ENCODE data around the gene SEMA3B. TPM values are rescaled to one million over a fixed set of nuclear protein-coding genes. Genes with fewer than 3 reads are reported as not detected.

SEMA3B gene
- total and polyA plus RNA-seq, 2 of the 4 experiments (the other 2 are of a cell fraction), result 4.3 to 29.3 TPM

- intact Hi-C loops (cut with micrococcal nuclease), result no loop called here
- BruUV-seq (replicated peaks), result no TSS peak
- no peak for ATAC-seq (ENCODE audit: low read depth)
- Histone ChIP-seq H4K20me1 (ENCODE audit: insufficient read depth, low read length) (peaks cover 85% of the 10 kb centered on the region), H3K36me3 (ENCODE audit: control insufficient read depth, insufficient read depth, low read length) (peaks cover 25% of the 10 kb centered on the region), H3K56ac (ENCODE audit: extremely low read depth, insufficient read depth, low read length) (no peak overlapping the region), H3K18ac (ENCODE audit: low read depth, low read length) (no peak overlapping the region), H4K8ac (ENCODE audit: low read depth in 2 of 2, low read length in 2 of 2) (peak overlapping the region in 1 of 2 experiments; percentile 20; a peak in 1 of 4 replicates), H3K14ac (replicated peaks; ENCODE audit: low read depth, low read length) (no peak overlapping the region), H3K23ac (ENCODE audit: low read depth, low read length) (0 out of 2 replicates have a peak overlapping the region, but pooled peaks have one; percentile 8), H3K27ac (ENCODE audit: insufficient read depth, low read length) (peak overlapping the region; percentile 1; the same call in 1 of the 2 replicates), H3K9me1 (ENCODE audit: insufficient read depth, low read length) (peaks cover 10% of the 10 kb centered on the region), H3K9me3 (ENCODE audit: control insufficient read depth, insufficient read depth, low read length) (no peaks in the 10 kb centered on the region), H4K5ac (ENCODE audit: low read depth, low read length) (no peak overlapping the region), H3K4me3 (ENCODE audit: insufficient read depth, low read depth, low read length) (no peak overlapping the region), H3K79me1 (ENCODE audit: low read depth in 1 of 2, low read length in 2 of 2) (peaks cover 4 to 84% of the 10 kb centered on the region in 2 experiments; a peak in 3 of 4 replicates), H2BK20ac (ENCODE audit: low read depth, low read length) (no peak overlapping the region), H3K27me3 (ENCODE audit: control insufficient read depth, insufficient read depth, low read length) (no peaks in the 10 kb centered on the region), H3K9ac (ENCODE audit: low read depth, low read length) (no peak overlapping the region), H2BK120ac (ENCODE audit: low read depth, low read length) (no peak overlapping the region), H3K4me2 (ENCODE audit: low read depth, low read length) (no peak overlapping the region; the same call in 1 of the 2 replicates), H2AK9ac (replicated peaks; ENCODE audit: low read depth, low read length, poor library complexity) (peak overlapping the region; percentile 60), H2AFZ (replicated peaks; ENCODE audit: low read length, poor library complexity) (no peak overlapping the region), H2BK5ac (ENCODE audit: low read depth, low read length, poor library complexity, severe bottlenecking) (peak overlapping the region; percentile 12), H2BK15ac (ENCODE audit: low read depth, low read length) (no peak overlapping the region), H2AK5ac (ENCODE audit: low read depth, low read length) (no peak overlapping the region), H4K91ac (ENCODE audit: insufficient read depth, low read depth, low read length) (no peak overlapping the region), H3K4me1 (ENCODE audit: control insufficient read depth, insufficient read depth, low read length) (peaks cover 56% of the 10 kb centered on the region), H3K4ac (ENCODE audit: low read depth, low read length) (no peak overlapping the region)
- in situ Hi-C loops (cut with MboI; ENCODE audit: low sequenced_read_pairs), result no loop called here
- DNase-seq, result peak; percentile 72
- ChIA-PET CTCF (no interaction called here), POLR2A (ENCODE audit: unreplicated experiment) (interaction anchor here (0.6 kb wide), 1 partner anchor 48 kb away, joined by 3 read pairs; no protein-coding TSS in a partner anchor)
- 80% methylated on average over 1 of the region's 14 CpGs; no CpG with 5 or more reads in 1 of the 2 experiments for WGBS, 2 experiments (ENCODE audit: extremely low coverage in 2 of 2, insufficient read length in 1 of 2)
- TF ChIP-seq CEBPB (IDR thresholded peaks at IDR 0.05; ENCODE audit: low read depth, low read length) (peak; percentile 65; the same call in 1 of the 2 replicates), CHD1 (IDR thresholded peaks at IDR 0.05; ENCODE audit: low read depth, low read length) (no peak)
- dilution Hi-C loops (cut with HindIII; ENCODE audit: low sequenced_read_pairs, unreplicated experiment), result no loop called here
Observed at GRCh38 chr3:50242851-50243542, 25.9 kb upstream of the SEMA3B start.
